ENCODE results near the gene CLBA1.

DNA sequence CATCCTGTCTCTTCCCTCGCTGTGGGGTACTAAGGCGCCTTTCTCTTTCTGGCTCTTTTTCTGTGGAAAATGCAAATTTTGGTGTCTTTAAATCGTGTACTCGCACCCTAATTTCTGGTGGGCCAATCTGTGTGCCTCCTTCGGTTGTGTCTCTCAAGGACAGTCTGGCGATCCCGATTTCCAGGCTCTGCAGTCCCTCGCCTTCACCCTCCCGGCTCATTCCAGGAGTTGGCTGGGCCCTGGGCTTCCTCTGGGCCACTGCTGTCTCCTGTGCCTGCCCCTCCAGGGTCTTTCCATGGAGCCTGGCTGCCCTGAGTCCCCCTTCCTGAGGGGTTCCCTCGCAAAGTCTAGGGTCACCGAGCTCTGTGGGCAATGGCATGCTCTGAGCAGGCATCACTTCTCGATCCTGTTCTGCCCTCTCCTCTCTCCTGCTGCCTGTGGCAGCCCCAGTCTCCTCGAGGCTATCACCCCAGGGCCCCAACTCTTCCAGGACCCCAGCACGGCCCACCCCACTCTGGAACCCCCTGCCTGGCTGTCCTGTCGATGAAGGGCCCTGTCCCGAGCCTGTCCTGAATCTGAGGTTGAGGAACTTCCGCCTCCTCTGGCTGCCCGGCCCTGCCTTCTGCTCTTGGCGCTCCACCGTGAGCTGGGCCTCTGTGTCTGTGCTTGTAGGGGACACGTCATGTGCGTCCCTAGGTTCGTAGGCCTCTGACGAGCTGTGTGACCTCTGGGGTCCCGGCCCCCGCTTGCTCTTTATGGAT is 31.5 kb upstream of the CLBA1 start:
- TF ChIP-seq, protein P1, sequence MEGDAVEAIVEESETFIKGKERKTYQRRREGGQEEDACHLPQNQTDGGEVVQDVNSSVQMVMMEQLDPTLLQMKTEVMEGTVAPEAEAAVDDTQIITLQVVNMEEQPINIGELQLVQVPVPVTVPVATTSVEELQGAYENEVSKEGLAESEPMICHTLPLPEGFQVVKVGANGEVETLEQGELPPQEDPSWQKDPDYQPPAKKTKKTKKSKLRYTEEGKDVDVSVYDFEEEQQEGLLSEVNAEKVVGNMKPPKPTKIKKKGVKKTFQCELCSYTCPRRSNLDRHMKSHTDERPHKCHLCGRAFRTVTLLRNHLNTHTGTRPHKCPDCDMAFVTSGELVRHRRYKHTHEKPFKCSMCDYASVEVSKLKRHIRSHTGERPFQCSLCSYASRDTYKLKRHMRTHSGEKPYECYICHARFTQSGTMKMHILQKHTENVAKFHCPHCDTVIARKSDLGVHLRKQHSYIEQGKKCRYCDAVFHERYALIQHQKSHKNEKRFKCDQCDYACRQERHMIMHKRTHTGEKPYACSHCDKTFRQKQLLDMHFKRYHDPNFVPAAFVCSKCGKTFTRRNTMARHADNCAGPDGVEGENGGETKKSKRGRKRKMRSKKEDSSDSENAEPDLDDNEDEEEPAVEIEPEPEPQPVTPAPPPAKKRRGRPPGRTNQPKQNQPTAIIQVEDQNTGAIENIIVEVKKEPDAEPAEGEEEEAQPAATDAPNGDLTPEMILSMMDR (conservative IDR thresholded peaks at IDR 0.05; ENCODE audit: low read length): no peak
- TF ChIP-seq EZH2phosphoT487 (IDR thresholded peaks at IDR 0.05; ENCODE audit: borderline replicate concordance, low read depth, low read length): no peak
